ENCODE results near the gene TTYH2. TPM values are rescaled to one million over a fixed set of nuclear protein-coding genes. Genes with fewer than 3 reads are reported as not detected.

Gene TTYH2
- 30.3 TPM for total RNA-seq

GRCh38 chr17:74212913-74213791 is at the start of gene TTYH2:
TSS of gene TTYH2 (plus strand) at chr17:74213571. CDS start at chr17:74213588, 17 bp downstream.
- Histone ChIP-seq H3K4me1 (peaks cover 23 to 34% of the 10 kb centered on the region in 2 donors), H3K27ac (peak within 1 kb of the TSS; percentile 68 to 81)
- DNase-seq (ENCODE audit: low spot score in 2 of 2), result peak; percentile 73 to 93

GRCh38 chr17:74163836-74164235 is 49.5 kb upstream of the TTYH2 start:
- DNase-seq (ENCODE audit: low spot score in 2 of 2), result peak in 1 of 2 donors; percentile 7
- Histone ChIP-seq H3K4me3 (no peak overlapping the region), H3K27me3 (no peaks in the 10 kb centered on the region), H3K36me3 (no peaks in the 10 kb centered on the region), H3K27ac (no peak overlapping the region), H3K4me1 (no peaks in the 10 kb centered on the region), H3K9me3 (no peaks in the 10 kb centered on the region)
- no peak for TF ChIP-seq CTCF (IDR thresholded peaks at IDR 0.05)
- intact Hi-C loops (cut with DNase I), result no loop called here

More at GRCh38 chr17:74212913-74213791, at the start of gene TTYH2:
- Histone ChIP-seq H3K36me3 (peaks cover 20 to 23% of the 10 kb centered on the region in 2 donors), H3K27me3 (no peaks in the 10 kb centered on the region), H3K9me3 (no peaks in the 10 kb centered on the region), H3K4me3 (peak within 1 kb of the TSS; percentile 60 to 75)
- intact Hi-C loops (cut with DNase I), result loop anchor here (1.0 to 10.0 kb wide), 5 partner anchors 10 to 1118 kb away; partner anchors contain the start of genes COG1, FDXR, RPL38 and SLC39A11
- peak in 2 of 3 experiments; percentile 9 to 33 for TF ChIP-seq CTCF (IDR thresholded peaks at IDR 0.05)

- Histone ChIP-seq H3K27me3 (no peaks in the 10 kb centered on the region), H3K9me3 (no peaks in the 10 kb centered on the region)
Measured at GRCh38 chr17:74164446-74165045, 48.8 kb upstream of the TTYH2 start.

GRCh38 chr17:74165797-74166365 is 47.5 kb upstream of the TTYH2 start:
- no peaks in the 10 kb centered on the region for H3K36me3 ChIP-seq
- H3K9me3 ChIP-seq, result no peaks in the 10 kb centered on the region
- no peak for DNase-seq (ENCODE audit: low spot score in 2 of 2)
- TF ChIP-seq CTCF (IDR thresholded peaks at IDR 0.05), result no peak
- no peaks in the 10 kb centered on the region for H3K4me1 ChIP-seq
- H3K27me3 ChIP-seq, result no peaks in the 10 kb centered on the region
- H3K27ac ChIP-seq, result no peak overlapping the region
- intact Hi-C loops (cut with DNase I), result no loop called here
- H3K4me3 ChIP-seq, result no peak overlapping the region

More at GRCh38 chr17:74164446-74165045, 48.8 kb upstream of the TTYH2 start:
- DNase-seq (ENCODE audit: low spot score in 2 of 2), result peak in 1 of 2 donors; percentile 11
- no peak for TF ChIP-seq CTCF (IDR thresholded peaks at IDR 0.05)
- H3K36me3 ChIP-seq, result no peaks in the 10 kb centered on the region
- H3K4me3 ChIP-seq, result no peak overlapping the region
- intact Hi-C loops (cut with DNase I), result no loop called here
- no peaks in the 10 kb centered on the region for H3K4me1 ChIP-seq
- H3K27ac ChIP-seq, result no peak overlapping the region

GRCh38 chr17:74170924-74171323 is 42.4 kb upstream of the TTYH2 start:
- no peak for TF ChIP-seq CTCF (IDR thresholded peaks at IDR 0.05)
- no peak for DNase-seq (ENCODE audit: low spot score in 2 of 2)
- Histone ChIP-seq H3K36me3 (no peaks in the 10 kb centered on the region), H3K4me1 (no peaks in the 10 kb centered on the region), H3K27ac (no peak overlapping the region), H3K9me3 (no peaks in the 10 kb centered on the region), H3K4me3 (no peak overlapping the region), H3K27me3 (no peaks in the 10 kb centered on the region)
- intact Hi-C loops (cut with DNase I), result no loop called here

Measured in ascending aorta (tissue), 2 donors.